ENCODE results near the gene SLC16A4. TPM values are rescaled to one million over a fixed set of nuclear protein-coding genes. Genes with fewer than 3 reads are reported as not detected.

Gene SLC16A4
- total and polyA plus RNA-seq, 2 of the 8 experiments (the other 6 are each of a cell fraction or from before 2014, with no cell fraction given): 0.30 to 0.43 TPM

DNA sequence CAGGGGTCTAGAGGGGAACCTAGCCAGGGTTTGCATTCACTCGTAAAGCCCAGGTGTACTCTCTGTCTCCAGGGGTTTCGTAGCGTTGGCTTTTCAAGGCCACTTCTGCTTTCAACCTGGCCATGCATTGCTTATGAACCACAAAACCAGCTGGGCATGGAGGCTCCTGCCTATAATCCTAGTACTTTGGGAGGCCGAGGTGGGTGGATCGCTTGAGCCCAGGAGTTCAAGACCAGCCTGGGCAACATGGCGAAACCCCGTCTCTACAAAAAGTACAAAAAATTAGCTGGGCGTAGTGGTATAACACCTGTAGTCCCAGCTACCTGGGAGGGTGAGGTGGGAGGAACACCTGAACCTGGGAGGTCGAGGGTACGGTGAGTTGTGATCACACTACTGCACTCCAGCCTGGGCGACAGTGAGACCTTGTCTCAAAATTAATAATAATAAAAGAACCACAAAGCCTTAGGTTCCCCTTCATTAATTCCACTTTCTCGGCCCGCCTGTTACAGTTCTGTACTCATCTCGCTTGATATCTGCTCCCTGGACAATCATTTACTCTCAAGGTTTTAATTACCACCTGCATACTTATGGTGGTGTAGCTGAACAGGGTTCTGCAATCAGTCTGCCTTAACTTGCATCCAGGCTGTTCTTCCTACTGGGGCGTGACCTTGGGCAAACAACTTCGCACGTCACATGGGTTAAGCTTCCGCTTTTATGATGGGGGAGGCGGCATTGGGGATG is 6.1 kb downstream of the SLC16A4 start:
- Histone ChIP-seq H2AK5ac (ENCODE audit: low read depth, low read length) (no peak overlapping the region), H4K8ac (ENCODE audit: extremely low read depth, insufficient read depth, low read length) (no peak overlapping the region), H3K27ac (ENCODE audit: low read depth, low read length) (no peak overlapping the region), H3K79me2 (ENCODE audit: control insufficient read depth in 1 of 2, insufficient read depth in 2 of 2, low read length in 2 of 2) (no peaks in the 10 kb centered on the region), H2BK12ac (ENCODE audit: low read depth, low read length) (no peak overlapping the region), H3K18ac (ENCODE audit: extremely low read depth, low read length) (no peak overlapping the region), H4K20me1 (replicated peaks in 1 of 2; ENCODE audit: control insufficient read depth in 1 of 2, insufficient read depth in 2 of 2, low read length in 2 of 2) (no peaks in the 10 kb centered on the region), H2AFZ (ENCODE audit: low read length) (no peak overlapping the region), H3K9ac (replicated peaks in 1 of 4; ENCODE audit: extremely low read depth in 1 of 4, low read depth in 3 of 4, low read length in 3 of 4) (no peak overlapping the region), H3K36me3 (ENCODE audit: control insufficient read depth in 2 of 4, insufficient read depth in 4 of 4, low read length in 3 of 4) (peaks cover 0 to 6% (median 0%) of the 10 kb centered on the region in 4 experiments; a peak in 2 of 8 replicates), H3K56ac (replicated peaks; ENCODE audit: insufficient read length, low read depth, low read length) (no peak overlapping the region), H4K5ac (ENCODE audit: insufficient read length, low read depth, low read length) (no peak overlapping the region), H3K27me3 (replicated peaks in 1 of 4; ENCODE audit: control insufficient read depth in 3 of 4, extremely low read depth in 1 of 4, insufficient read depth in 3 of 4, low read length in 3 of 4) (no peaks in the 10 kb centered on the region), H3K4me3 (ENCODE audit: extremely low read depth in 1 of 4, insufficient read depth in 2 of 4, low read depth in 3 of 4, low read length in 4 of 4) (no peak overlapping the region), H3K4me2 (ENCODE audit: insufficient read depth in 1 of 2, low read depth in 2 of 2, low read length in 2 of 2) (no peak overlapping the region), H3K4ac (replicated peaks; ENCODE audit: insufficient read length, low read depth, low read length) (no peak overlapping the region), H3K9me3 (ENCODE audit: insufficient read depth in 2 of 2, low read depth in 1 of 2, low read length in 1 of 2) (no peaks in the 10 kb centered on the region), H3K14ac (ENCODE audit: insufficient read length) (no peak overlapping the region), H3K23ac (ENCODE audit: insufficient read length) (no peak overlapping the region), H3K23me2 (ENCODE audit: low read depth, low read length) (no peaks in the 10 kb centered on the region), H2BK15ac (ENCODE audit: low read length) (no peak overlapping the region), H4K91ac (replicated peaks; ENCODE audit: insufficient read length, low read length) (no peak overlapping the region), H2BK5ac (ENCODE audit: low read depth, low read length) (no peak overlapping the region), H3K4me1 (replicated peaks in 1 of 4; ENCODE audit: control insufficient read depth in 3 of 4, insufficient read depth in 4 of 4, low read length in 3 of 4) (no peaks in the 10 kb centered on the region), H2BK20ac (ENCODE audit: low read length) (no peak overlapping the region), H3K79me1 (ENCODE audit: low read depth, low read length) (no peaks in the 10 kb centered on the region), H2BK120ac (replicated peaks; ENCODE audit: low read depth, low read length) (no peak overlapping the region)
- CTCF ChIA-PET (ENCODE audit: partially characterized antibody): interaction anchor here (0.9 to 3.5 kb wide), 7 partner anchors 35 to 188 kb away, joined by 3 to 12 read pairs (median 4); no protein-coding TSS in a partner anchor
- POLR2A ChIA-PET (ENCODE audit: partially characterized antibody): interaction anchor here (0.7 to 1.3 kb wide), 3 partner anchors 12 to 21 kb away, joined by 3 read pairs; no protein-coding TSS in a partner anchor
- WGBS, 2 experiments (ENCODE audit: extremely low coverage in 1 of 2, insufficient coverage in 1 of 2, insufficient read length in 1 of 2, insufficient replicate concordance in 2 of 2, low coverage in 1 of 2, low lambda C conversion rate in 2 of 2, missing lambda C conversion rate in 1 of 2): 91% methylated on average over 19 of the region's 19 CpGs; no CpG with 5 or more reads in 1 of the 2 experiments
- DNase-seq (ENCODE audit: low read depth in 1 of 2, low spot score in 2 of 2) (no peak), FAIRE-seq (no peak)
- TF ChIP-seq SP2 (IDR thresholded peaks at IDR 0.05; ENCODE audit: low read length): no peak
- TF ChIP-seq CHD1 (IDR thresholded peaks at IDR 0.05; ENCODE audit: low read depth, low read length): no peak
- no peak for TF ChIP-seq POU5F1 (IDR thresholded peaks at IDR 0.05; ENCODE audit: low read depth, low read length)
- TF ChIP-seq SRF (IDR thresholded peaks at IDR 0.05; ENCODE audit: low read depth, low read length): no peak
- no peak for TF ChIP-seq CTCF (IDR thresholded peaks at IDR 0.05; ENCODE audit: control extremely low read depth in 1 of 3, insufficient read depth in 1 of 3, low read depth in 1 of 3, low read length in 3 of 3)
- no peak for TF ChIP-seq KDM4A (IDR thresholded peaks at IDR 0.05; ENCODE audit: low read depth, low read length, severe bottlenecking)
- TF ChIP-seq CBX5 (IDR thresholded peaks at IDR 0.05; ENCODE audit: low read depth, low read length): no peak

Data from H1 (cell line).